Stimulated activated CD8-positive, alpha-beta memory T cell treated with anti-CD3 and anti-CD28 coated beads, Interleukin-7, amount 100 ng/mL, for 24 hours (primary cell): ENCODE results near the gene EIPR1.

ENCODE experiments used
- DNase-seq: peaks from one replicate; pipeline ENCODE4 v3.0.0-alpha.2; 2020; ENCODE audit warnings: low read depth

Gene EIPR1

GRCh38 chr2:3377612-3378432, at the start of gene EIPR1:
Gene EIPR1, minus strand, starts transcription at chr2:3377818. Its CDS starts 129 bp downstream, at chr2:3377689.
- DNase-seq: peak; percentile 94

DNA sequence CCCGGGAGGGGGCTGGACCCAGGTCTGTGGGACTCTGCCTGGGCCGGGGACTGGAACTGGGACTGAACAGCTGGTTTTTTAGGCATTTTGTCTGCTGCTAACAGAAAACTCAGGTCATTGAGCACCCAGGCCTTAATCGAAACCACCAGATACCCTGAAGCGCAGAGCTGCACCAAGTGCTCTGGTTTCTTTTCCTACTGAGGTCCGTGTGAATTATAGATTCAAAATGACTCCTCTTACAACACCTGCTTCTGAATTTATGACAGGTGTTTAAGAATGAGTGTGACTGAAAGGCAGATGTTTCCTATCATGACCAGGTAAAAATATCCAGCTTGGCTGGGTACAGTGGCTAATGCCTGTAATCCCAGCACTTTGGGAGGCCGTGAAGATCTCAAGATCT, 49.7 kb upstream of the EIPR1 start:
- no peak for DNase-seq

DNA sequence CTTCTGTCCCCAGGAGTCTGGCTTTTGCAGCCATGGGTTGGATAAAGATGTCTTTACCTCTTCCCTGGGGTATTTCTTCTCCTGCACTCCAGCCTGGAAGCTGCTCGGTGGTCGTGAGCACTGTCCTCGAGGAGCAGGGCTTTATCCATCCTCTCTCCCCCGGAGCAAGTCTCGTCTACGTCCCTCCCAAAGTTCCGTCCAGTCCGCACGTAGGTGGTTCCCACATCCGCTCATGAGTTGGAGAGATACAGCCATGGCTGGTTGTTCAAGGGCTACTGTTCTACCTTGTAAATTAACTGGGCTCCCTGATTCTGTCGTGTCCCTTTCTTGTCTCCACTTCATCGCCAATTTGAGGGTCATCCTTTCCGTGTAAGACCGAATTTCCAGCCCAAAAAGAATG, 49.0 kb upstream of the EIPR1 start:
- no peak for DNase-seq

DNA sequence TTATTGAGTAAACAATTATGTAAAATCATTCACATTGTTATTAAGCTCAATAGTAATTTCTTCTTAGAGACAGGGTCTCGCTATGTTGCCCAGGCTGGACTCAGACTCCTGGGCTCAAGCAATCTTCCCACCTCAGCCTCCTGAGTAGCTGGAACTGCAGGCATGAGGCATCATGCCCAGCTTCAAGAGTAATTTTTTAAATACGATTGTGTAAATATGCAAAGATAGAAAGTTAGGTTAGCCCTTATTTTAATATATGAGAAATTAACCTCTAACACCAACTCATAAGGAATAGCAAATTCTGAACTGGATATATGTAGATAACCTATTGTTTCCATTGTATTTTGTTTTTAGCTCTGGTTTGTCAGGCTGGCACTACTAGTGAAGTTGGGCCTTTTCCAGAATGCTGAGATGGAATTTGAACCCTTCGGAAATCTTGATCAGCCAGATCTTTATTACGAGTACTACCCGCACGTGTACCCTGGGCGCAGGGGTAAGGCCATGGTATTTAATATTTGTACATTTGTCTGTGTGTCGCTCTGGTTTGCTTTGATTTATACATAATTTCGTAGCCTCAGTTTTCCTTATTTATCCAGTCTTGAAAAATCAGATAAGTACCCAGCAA, 46.7 kb upstream of the EIPR1 start:
- no peak for DNase-seq

DNA sequence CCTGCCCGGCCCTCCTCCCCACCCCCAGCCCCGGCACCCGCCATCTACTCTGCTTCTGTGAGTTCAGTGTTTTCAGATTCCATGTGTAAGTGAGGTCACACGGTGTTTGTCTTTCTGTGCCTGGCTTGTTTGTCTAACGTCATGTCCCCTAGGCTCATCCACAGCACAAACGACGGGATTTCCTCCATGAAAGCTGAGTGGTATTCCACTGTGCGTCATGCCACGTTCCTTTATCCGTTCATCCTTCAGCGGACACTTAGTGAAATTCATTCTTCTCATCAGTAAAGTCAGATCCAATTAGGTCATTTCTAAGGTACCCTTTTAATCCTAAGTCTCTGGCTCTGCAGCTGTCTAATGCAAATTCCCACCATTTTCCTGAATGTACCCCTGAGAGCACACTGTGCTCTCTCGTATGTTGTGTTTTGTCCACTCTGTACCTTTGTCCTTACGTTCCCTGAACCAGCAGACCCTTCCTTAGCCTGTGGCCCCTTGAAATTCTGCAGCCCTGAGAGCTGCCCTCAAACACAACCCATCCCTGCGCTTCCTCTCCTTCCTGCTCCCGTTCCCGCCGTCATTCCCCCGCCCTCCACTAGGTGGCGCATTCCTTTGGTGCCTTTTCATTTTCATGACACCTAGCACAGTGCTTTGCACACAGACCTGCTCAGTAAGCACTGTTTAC, 46.0 kb upstream of the EIPR1 start:
- peak; percentile 71 for DNase-seq

DNA sequence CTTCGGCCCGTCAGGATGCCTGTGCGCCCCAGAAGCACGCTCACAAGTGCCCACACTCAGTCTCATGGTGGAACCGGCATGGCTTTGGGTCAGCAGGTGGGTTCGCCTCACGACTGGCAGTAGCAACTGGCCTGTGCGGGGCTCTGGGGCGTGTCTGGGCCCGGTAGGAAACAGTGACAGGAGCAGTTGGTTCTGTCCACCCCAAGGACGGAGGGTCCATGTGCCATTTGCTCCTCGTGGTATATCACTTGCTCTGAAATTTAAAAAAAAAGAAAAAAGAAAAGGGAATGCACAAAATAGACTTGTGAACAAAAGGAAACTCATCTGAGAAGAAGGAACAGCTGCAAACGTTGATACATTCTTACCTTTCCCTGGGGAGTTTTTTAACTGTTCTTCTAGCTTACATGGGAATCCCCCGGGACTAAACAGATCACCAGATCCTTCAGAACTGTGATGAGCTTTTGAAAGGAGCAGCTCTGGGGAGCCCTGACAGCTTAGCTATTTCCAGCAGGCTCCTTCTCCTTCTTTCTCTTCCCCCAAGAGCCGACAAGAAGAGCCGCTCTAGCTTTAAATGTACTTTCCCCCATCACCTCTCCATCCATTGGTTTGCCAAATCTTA, 44.7 kb upstream of the EIPR1 start:
- no peak for DNase-seq

DNA sequence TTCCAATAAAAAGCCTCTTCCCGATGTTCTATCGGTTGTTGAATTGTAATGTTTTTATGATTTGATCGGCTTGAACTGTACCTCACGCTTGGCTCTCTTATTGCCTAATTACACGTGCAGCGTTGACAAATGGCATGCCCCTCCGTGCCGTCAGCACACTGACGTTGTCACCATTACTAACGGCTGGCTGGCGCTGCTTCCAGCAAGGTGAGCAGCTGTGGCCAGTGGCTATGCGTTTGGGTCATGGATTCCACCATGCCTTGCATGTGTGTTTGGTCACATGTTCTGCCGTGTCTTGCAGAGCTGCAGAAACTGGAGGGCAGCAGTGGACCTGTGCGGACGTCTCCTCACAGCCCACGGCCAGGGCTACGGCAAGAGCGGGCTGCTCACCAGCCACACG, 44.0 kb upstream of the EIPR1 start:
- no peak for DNase-seq

GRCh38 chr2:3420769-3421397, 43.3 kb upstream of the EIPR1 start:
- no peak for DNase-seq

DNA sequence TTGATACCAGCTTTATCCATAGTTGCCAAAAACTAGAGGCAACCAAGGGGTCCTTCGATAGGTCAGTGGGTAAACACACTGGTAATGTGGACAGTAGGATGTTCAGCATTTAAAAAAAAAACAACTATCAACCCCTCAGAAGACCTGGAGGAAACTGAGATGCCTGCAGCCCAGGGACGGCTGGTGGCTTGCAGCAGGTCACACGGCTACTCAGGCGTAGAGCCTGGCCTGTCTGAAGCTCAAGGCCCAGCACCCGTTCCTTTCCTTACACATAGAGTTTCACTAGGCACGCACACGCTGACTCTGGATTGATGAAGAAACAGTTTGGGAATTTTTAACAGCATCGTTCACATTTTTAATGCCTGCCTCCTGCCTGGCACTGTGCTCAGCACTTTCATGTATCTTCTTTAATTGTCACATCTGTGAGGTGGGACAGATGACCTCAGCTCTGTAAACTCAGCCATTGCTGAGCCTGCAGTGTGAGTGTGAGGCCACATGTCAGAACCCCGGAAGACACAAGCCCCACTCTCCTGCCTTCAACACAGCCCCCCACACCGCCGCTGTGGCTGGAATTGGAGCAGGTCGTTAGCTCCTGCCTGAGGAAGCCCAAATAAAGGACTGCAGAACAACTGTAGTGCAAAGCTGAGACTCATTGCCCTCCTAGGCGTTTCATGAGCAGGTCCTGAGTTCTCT, 42.6 kb upstream of the EIPR1 start:
- DNase-seq: no peak

- DNase-seq: no peak
These were observed 41.3 kb upstream of the EIPR1 start for GRCh38 chr2:3418766-3419404.

GRCh38 chr2:3414133-3414860, 36.7 kb upstream of the EIPR1 start:
- no peak for DNase-seq

DNA sequence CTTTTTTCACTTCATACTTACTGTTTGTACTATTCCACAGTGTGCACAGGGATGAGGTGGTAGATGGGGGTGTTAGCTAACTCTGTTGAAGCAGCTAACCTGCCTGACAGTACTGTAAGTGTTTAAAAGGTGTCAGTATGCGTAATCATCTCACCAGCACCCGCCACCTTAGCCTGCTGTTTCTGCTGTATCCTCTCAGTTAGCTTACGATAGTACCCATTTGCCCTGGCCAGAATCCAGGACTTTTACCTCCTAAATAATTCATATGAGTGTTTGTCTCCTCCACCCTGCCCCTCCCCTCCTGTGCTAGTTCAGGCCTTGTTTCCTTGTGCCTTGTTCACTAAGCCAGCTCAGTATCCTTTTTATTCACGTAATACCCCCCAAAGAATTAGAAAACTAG, 36.1 kb upstream of the EIPR1 start:
- DNase-seq: no peak

DNA sequence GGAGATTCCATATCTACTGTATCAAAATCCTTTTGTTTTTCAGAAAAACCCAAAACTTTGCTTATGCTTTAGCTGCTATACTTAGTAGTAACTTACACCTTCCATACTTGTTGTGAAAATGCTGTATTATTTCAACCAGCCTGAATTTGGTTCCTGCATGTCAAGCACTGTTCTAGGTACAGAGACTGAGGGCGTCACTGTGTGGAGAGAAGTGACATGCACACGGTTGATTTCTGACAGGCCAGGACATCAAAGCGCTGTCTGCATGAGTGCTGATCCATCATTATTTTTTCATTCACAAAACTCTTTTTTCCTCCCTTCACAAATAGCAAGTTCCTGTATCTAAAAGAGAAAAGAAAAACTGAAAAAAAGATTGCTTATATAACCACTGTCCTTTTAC, 33.5 kb upstream of the EIPR1 start:
- DNase-seq: no peak

- no peak for DNase-seq
These were observed 32.1 kb upstream of the EIPR1 start for GRCh38 chr2:3409627-3410170.

DNA sequence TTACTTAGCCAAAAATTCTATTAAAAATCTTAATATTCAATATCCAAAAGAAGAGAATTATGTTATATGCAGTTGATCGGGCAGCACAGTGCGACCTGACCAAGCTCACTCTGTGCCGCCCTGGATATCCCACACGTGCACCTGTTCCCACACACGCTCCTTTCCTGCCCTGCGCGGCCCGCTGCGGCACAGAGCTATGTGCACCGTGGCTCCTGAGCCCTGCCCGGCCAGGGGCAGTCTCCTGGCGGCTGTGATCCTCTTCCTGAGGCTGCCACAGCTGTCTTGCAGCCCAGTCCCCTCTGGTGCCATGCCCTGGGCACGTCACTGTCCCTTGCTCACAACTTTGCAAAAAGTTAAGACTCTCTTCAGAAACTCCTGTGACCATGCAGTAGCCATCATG, 31.2 kb upstream of the EIPR1 start:
- no peak for DNase-seq

GRCh38 chr2:3406501-3406900, 28.9 kb upstream of the EIPR1 start:
- no peak for DNase-seq

DNA sequence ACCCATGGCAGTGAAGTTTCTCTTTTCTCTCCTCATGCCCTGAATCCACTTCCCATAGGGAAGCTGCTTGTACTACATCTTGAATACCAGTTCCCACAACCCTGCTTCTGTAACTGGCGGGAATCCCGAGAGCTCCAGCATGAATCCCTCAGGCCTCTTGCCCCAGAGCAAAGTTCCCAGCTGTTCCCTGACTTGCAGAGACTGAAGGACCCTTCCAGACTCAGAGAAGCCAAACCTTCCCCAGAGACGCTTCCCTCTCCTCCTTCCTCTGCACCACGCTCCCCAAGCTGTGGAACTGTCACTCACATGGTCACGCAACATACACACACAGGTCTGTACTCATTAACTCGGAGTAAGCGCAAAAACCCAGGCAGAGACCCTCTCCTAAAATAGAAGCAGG, 28.3 kb upstream of the EIPR1 start:
- DNase-seq: no peak

GRCh38 chr2:3405307-3405706, 27.7 kb upstream of the EIPR1 start:
- DNase-seq: no peak

DNA sequence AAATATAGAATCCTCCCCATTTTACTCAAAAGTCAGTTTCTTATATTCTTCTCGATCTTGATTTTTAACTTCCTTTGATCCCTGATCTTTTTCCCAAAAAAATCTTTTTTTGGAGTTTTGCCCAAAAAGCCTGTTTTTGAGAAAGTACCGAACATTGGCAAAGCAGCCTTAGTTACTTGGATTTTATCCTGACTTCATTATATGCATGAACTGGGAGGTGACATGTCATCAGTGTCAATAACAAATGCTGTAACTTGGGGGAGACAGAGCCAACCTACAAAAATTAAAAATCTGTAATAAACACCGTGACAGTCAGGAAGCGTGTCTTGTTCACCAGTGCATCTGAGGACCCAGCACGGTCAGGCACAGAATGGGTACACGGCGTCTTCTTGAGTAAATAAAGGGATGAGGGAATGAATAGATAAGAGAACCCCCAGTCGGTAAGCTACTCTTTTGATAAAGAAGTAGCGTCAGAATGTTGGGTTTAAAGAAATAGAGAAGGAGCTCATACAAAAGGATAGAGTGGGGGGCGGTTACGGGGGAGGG, 26.8 kb upstream of the EIPR1 start:
- no peak for DNase-seq
